H1 (cell line): ENCODE measurements around the gene WNT7A.

ENCODE experiments used
- BACH1 ChIP-seq: IDR thresholded peaks from 2 replicates; pipeline ENCODE4 v1.6.1; 2012; ENCODE audit warnings: low read length, improper control_type of control experiment
- CBX5 ChIP-seq: fragments of 300-800, 300-1000 bp; sonication (generic); IDR thresholded peaks from 2 replicates; pipeline ENCODE4 v1.7.1; 2016; ENCODE audit warnings: antibody characterized with exemption, low read length, low read depth
- CTCF ChIP-seq, 3 experiments: IDR thresholded peaks; 1 replicate in 2 of 3; 2 replicates in 1 of 3; pipeline versions ENCODE4 v1.5.1 to v1.6.1; 2011; ENCODE audit warnings: low read length in 3 of 3, mild to moderate bottlenecking in 3 of 3, inconsistent platforms in 2 of 3, low read depth in 1 of 3, moderate library complexity in 1 of 3; ENCODE audit not compliant: insufficient read depth in 1 of 3; ENCODE audit errors: control extremely low read depth in 1 of 3
- EP300 ChIP-seq, 2 experiments: IDR thresholded peaks; 1 replicate in 1 of 2; 2 replicates in 1 of 2; pipeline ENCODE4 v1.6.1; 2011 to 2012; ENCODE audit warnings: low read depth in 2 of 2, low read length in 2 of 2, mild to moderate bottlenecking in 2 of 2, borderline replicate concordance in 1 of 2, inconsistent platforms in 1 of 2, moderate library complexity in 1 of 2
- NANOG ChIP-seq: IDR thresholded peaks from 2 replicates; pipeline ENCODE4 v1.6.1; 2011; ENCODE audit warnings: low read length, low read depth, mild to moderate bottlenecking, inconsistent platforms; ENCODE audit not compliant: insufficient read depth, poor library complexity, severe bottlenecking
- NRF1 ChIP-seq: IDR thresholded peaks from 2 replicates; pipeline ENCODE4 v1.6.1; 2011; ENCODE audit warnings: mild to moderate bottlenecking, low read depth, low read length, improper control_type of control experiment
- SRF ChIP-seq: IDR thresholded peaks from 2 replicates; pipeline ENCODE4 v1.6.1; 2011; ENCODE audit warnings: mild to moderate bottlenecking, low read depth, low read length, moderate library complexity
- TAF1 ChIP-seq: IDR thresholded peaks from 2 replicates; pipeline ENCODE4 v1.6.1; 2011; ENCODE audit warnings: mild to moderate bottlenecking, low read depth, low read length
- YY1 ChIP-seq: IDR thresholded peaks from 2 replicates; pipeline ENCODE4 v1.6.1; 2011; ENCODE audit warnings: low read depth, mild to moderate bottlenecking, low read length

GRCh38 chr3:13853256-13853977 lies 26.5 kb downstream of the WNT7A start:
- TF ChIP-seq BACH1 = no peak
- TF ChIP-seq SRF = no peak
- TF ChIP-seq CTCF (IDR thresholded peaks at IDR 0.05; ENCODE audit: control extremely low read depth in 1 of 3, insufficient read depth in 1 of 3, low read depth in 1 of 3, low read length in 3 of 3) = no peak
- TF ChIP-seq NANOG = no peak
- TF ChIP-seq CBX5 = no peak
- TF ChIP-seq YY1 = no peak
- no peak for TF ChIP-seq NRF1
- no peak for TF ChIP-seq TAF1
- TF ChIP-seq EP300 (IDR thresholded peaks at IDR 0.05; ENCODE audit: borderline replicate concordance in 1 of 2, low read depth in 2 of 2, low read length in 2 of 2) = no peak
